ENCODE measurements around the gene FOXJ3. TPM values are rescaled to one million over a fixed set of nuclear protein-coding genes. Genes with fewer than 3 reads are reported as not detected.

The FOXJ3 gene
- total RNA-seq, 1 experiment from 2014 or later: 51.1 TPM

- BruUV-seq (replicated peaks): no TSS peak
- ChIA-PET RAD21 (ENCODE audit: low non-redundant PET in 1 of 2, low total read pairs in 2 of 2, uncharacterized antibody in 2 of 2, unreplicated experiment in 2 of 2) (no interaction called here), CTCF (no interaction called here), POLR2A (no interaction called here)
- Histone ChIP-seq H3K9me2 (ENCODE audit: insufficient read depth) (no peaks in the 10 kb centered on the region), H3K27ac (ENCODE audit: low read depth, low read length) (no peak overlapping the region), H3K4me2 (ENCODE audit: low read length) (no peak overlapping the region), H3K9ac (ENCODE audit: low read length) (no peak overlapping the region), H3K79me2 (ENCODE audit: insufficient read depth, low read length) (no peaks in the 10 kb centered on the region), H2AFZ (ENCODE audit: low read depth, low read length, poor library complexity, severe bottlenecking) (no peak overlapping the region), H3K9me3 (ENCODE audit: control insufficient read depth in 1 of 2, insufficient read depth in 1 of 2, low read depth in 1 of 2, low read length in 2 of 2) (no peaks in the 10 kb centered on the region), H3K27me3 (ENCODE audit: insufficient read depth, low read length) (no peaks in the 10 kb centered on the region), H3K36me3 (ENCODE audit: control insufficient read depth in 1 of 2, insufficient read depth in 2 of 2, low read length in 2 of 2) (no peaks in the 10 kb centered on the region), H3K4me3 (replicated peaks in 1 of 2; ENCODE audit: low read depth in 1 of 2, low read length in 2 of 2) (no peak overlapping the region), H3K4me1 (ENCODE audit: control insufficient read depth in 1 of 2, insufficient read depth in 2 of 2, low read length in 2 of 2) (no peaks in the 10 kb centered on the region), H4K20me1 (ENCODE audit: insufficient read depth) (no peaks in the 10 kb centered on the region)
- TF ChIP-seq CTCF (IDR thresholded peaks at IDR 0.05 in 2 of 3, conservative IDR thresholded peaks at IDR 0.05 in 1 of 3; ENCODE audit: borderline replicate concordance in 1 of 3, insufficient read depth in 1 of 3, low read depth in 2 of 3, low read length in 2 of 3) (peak in 2 of 3 experiments; percentile 6 to 22; a peak in 1 of 6 replicates), POLR2AphosphoS5 (IDR thresholded peaks at IDR 0.05; ENCODE audit: low read depth, low read length) (no peak), SRF (IDR thresholded peaks at IDR 0.05; ENCODE audit: low read depth) (no peak), TCF7L2 (IDR thresholded peaks at IDR 0.05; ENCODE audit: borderline replicate concordance, extremely low read depth, insufficient read depth, insufficient read length) (no peak), REST (IDR thresholded peaks at IDR 0.05; ENCODE audit: low read depth) (no peak), RAD21 (IDR thresholded peaks at IDR 0.05; ENCODE audit: low read depth) (no peak)
- intact Hi-C loops (cut with micrococcal nuclease): no loop called here
- ATAC-seq (peak; percentile 63; the same call in 1 of the 2 replicates), DNase-seq (ENCODE audit: low read depth, low spot score) (no peak)
Observed at GRCh38 chr1:42138586-42138985, 196.4 kb downstream of the FOXJ3 start.
